ENCODE results near the gene SLC34A1.
"Not testable (repeated sequence)": the region's sequence is repeated elsewhere in the genome, so short reads cannot be mapped to it uniquely, and the experiment has no call there.

The SLC34A1 gene, protein sequence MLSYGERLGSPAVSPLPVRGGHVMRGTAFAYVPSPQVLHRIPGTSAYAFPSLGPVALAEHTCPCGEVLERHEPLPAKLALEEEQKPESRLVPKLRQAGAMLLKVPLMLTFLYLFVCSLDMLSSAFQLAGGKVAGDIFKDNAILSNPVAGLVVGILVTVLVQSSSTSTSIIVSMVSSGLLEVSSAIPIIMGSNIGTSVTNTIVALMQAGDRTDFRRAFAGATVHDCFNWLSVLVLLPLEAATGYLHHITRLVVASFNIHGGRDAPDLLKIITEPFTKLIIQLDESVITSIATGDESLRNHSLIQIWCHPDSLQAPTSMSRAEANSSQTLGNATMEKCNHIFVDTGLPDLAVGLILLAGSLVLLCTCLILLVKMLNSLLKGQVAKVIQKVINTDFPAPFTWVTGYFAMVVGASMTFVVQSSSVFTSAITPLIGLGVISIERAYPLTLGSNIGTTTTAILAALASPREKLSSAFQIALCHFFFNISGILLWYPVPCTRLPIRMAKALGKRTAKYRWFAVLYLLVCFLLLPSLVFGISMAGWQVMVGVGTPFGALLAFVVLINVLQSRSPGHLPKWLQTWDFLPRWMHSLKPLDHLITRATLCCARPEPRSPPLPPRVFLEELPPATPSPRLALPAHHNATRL

DNA sequence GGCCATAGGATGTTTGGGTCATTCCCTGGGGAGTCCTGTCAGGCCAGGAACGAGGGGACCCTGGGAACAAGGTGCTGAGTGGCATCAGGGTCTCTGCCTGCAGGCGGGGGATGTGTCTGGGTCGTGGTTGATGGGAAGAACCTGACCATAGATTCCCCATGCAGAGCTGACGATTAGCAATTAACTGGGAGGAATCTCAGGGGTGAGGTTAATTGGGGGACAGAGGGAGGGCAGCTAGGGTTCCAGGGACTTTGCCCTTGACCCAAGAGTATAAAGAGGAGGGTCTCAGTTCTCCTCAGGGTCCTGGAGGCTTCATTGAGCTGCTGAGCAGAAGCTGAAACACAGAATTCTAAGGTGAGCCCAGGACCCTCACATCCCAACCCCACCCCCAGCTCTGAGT lies at the start of gene SLC34A1:
Gene SLC34A1 (plus strand): TSS at position 301 of the 400 bp plus-strand sequence. CDS start 1,308 bp downstream, outside the sequence.
- no peak for DNase-seq (ENCODE audit: low read depth in 2 of 2, low spot score in 1 of 2)

DNA sequence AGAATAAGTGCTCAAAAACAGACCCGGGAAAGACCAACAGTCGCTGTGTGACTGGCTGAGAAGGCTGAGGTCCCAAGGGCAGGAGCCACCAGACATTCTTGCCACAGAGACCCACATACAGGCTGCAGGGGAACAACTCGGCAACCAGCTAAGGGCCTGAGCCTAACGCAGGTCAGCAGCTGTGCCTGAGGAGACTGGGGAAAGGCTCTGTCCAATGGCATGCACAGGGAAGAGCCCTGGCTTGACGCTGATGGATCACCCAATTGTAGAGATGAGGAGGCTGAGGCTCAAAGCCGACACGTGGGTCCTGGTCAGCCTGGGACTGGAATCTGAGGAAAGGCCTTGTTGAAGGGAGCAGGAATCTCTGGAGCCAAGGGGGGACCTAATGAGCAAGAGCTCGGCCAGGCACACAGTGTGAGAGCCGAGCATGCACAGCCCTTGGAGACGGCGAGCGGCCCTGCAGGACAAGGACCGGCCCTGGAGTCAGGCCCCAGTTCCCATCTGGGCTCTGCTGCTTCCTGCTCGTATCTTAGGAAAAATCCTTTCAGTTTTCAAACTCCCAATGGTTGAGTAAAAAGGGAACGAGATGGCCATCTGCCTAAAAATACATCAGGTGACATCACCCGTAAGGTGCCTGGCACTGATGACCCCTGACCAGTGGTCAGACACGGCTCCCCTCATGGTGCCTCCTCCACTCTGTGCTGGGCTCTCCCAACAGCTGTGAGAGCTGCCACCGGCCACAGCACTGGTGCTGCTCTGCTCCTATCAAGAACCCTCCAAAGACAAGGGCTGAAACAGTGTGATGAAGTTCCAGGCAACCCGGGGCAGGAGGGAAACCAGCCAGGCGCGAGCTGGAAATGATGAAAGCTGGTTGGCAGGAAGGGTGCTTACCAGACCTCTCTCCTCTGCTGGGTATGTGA lies 49.2 kb upstream of the SLC34A1 start:
- DNase-seq (ENCODE audit: low read depth in 2 of 2, low spot score in 1 of 2) = no peak

DNA sequence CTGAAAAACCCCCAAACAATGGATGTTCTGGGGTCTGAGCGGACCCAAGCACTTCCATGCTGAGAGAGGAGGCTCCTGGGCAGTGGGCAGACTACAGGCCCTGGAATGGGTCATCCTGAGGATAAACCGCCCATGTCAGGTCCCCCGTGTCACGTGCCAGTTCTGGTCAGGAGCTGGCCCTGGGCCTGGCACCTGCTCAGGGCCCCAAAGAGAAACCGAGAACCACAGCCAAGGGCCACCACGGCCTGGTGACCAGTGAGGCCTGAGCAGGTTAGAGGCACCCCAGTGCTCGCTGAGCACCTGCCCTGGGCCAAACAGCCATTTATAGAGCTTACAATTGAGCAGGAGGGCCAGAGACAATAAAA lies 48.6 kb upstream of the SLC34A1 start:
- no peak for DNase-seq (ENCODE audit: low read depth in 2 of 2, low spot score in 1 of 2)

DNA sequence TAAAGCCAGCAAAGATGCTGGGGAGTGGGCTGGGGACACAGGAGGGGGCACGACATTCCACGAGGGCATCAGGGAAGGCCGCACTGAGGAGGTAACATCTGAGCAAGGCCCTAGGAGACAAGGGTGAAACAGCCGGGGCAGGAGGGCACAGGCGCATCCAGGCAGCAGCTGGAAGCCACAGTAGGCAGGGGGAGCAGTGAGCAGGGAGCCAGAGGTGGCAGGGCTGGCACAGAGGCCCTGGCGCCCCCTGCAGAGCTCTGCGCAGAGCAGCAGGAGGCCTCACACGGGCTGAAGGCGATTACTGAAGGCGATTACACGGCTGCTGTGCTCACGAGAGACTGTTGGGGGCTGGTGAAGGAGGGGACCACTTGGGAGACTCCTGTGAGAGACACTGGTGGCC lies 48.1 kb upstream of the SLC34A1 start:
- DNase-seq (ENCODE audit: low read depth in 2 of 2, low spot score in 1 of 2) = no peak

DNA sequence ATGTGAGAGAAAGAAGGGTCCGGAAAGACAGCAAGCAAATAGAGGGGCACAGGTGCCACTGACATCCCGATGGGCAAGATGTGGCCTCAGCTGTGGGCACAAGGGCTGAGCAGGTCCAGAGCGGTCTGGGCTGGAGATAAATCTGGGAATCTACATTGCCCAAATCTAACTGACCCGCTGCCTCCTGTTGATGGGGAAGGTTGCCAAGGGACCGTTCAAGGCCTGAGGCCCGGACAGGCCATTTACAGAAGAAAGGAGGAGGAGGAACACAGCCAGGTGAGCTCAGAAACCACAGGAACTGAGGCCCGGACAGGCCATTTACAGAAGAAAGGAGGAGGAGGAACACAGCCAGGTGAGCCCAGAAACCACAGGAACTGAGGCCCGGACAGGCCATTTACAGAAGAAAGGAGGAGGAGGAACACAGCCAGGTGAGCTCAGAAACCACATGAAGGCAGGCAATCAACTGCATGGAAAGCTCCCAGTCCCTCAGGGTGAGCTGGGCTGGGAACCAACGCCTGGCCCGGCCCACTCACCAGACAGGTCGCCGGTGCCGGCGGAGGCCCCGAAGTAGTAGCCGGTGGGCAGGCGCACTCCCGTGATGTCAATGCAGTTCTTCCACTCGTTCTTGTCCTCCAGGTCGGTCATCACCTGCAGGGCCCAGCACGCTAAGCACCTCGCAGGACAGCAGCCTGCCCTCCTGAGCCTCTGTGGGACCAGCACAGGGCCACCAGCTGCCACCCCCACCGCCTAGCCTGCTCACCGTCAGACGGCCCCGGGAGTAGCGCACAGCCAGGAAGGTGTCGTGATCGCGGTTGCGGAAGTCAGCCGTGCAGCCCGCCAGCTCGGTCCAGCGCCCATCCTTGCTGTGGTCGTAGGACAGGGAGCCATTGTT lies 47.4 kb upstream of the SLC34A1 start:
- no peak for DNase-seq (ENCODE audit: low read depth in 2 of 2, low spot score in 1 of 2)

DNA sequence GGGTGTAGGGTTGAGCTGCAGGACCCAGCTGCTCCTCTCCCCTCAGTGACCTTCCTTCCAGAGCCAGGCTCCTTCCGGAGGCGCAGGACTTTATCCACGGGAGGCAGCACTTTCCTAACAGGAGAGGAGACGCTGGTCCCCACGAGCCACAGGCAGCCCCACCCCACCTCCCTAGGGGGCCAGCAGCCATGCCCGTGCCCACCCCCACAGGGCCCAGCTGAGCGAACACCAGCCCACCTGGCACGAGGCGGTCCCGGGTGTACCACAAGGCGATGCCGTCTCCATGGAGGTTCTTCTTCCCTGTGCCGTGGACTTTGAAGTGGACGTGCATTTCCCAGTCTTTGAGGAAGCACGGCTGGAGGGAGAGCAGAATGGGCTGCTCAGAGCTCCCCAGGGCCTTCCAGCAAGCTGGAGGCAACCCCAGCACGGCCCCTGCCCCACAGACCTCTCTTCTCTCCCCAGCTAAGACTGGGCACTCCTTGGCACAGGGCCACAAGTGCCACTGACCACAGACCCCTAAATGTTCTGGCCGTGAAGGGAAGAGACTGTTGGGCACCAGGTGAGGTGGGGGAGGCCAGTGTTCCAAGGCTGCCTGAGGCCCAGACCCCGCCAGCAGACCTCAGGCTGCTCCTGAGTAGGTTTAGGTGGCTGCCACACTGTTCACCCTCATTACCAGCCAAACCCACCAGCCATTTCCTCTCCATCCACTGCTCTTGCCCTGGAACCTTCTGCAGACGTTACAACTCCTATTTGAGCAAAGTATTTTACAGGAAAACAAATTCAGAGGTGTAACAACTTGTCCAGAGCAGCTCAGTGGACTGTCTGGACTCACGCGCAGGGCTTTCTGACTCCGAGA lies 45.8 kb upstream of the SLC34A1 start:
- DNase-seq (ENCODE audit: low read depth in 2 of 2, low spot score in 1 of 2) = no peak

DNA sequence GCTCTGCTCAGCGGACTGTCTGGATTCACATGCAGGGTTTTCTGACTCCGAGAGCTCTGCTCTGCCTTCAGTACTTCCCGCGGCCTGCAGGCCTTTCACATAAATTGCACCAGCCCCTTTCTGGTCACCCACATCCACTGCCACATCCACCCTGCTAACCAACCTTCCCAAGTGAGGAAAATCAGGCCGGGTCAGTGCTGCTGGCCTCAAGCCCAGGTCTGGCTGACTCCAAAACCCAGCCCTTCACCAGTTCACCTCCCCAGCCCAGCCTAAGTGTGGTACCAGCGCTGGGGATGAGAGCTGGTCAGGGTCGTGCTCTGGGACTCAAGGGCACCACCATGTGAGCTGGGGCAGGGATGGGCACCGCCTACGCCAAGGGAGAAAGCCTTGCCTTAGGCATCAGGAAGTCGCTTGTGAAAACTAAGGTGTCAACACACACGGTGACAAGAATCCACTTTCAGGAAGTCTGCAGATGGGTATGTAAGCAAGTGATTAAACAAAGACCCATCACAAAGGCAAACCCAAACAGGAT lies 45.1 kb upstream of the SLC34A1 start:
- DNase-seq (ENCODE audit: low read depth in 2 of 2, low spot score in 1 of 2) = no peak

DNA sequence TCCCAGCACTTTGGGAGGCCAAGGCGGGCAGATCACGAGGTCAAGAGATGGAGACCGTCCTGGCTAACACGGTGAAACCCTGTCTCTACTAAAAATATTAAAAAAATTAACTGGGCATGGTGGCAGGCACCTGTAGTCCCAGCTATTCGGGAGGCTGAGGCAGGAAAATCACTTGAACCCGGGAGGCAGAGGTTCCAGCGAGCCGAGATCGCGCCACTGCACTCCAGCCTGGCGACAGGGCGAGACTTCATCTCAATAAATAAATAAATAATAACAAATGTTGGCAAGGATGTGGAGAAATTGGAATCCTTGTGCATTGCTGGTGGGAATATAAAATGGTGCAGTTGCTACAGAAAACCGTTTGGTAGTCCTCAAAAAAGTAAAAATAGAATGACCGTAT lies 41.2 kb upstream of the SLC34A1 start:
- DNase-seq (ENCODE audit: low read depth in 2 of 2, low spot score in 1 of 2) = not testable (repeated sequence)

DNA sequence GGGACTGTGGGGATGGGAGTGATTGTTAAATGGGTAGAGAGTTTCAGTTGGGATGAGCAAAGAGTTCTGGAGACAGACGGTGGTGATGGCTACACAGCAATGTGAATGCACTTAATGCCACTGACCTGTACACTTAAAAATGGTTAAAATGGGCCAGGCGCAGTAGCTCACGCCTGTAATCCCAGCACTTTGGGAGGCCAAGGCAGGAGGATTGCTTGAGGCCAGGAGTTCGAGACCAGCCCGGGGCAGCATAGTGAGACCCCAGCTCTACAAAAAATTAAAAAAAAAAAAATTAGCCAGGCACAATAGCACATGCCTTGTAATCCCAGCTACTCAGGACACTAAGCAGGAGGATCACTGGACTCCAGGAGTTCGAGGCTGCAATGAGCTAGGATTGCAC lies 40.5 kb upstream of the SLC34A1 start:
- DNase-seq (ENCODE audit: low read depth in 2 of 2, low spot score in 1 of 2) = no peak

DNA sequence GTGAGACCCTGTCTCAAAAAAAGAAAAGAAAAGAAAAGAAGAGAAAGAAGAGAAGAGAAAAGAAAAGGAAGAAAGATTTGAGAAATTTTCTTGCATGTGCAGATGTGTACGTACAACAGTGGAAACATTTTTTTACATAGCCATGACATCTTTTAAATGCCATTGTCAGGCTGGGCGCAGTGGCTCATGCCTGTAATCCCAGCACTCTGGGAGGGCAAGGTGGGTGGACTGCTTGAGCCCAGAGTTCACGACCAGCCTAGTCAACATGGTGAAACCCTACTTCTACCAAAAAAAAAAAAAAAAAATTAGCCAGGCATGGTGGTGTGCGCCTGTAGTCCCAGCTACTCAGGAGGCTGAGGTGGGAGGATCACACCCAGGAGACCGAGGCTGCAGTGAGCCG lies 39.3 kb upstream of the SLC34A1 start:
- DNase-seq (ENCODE audit: low read depth in 2 of 2, low spot score in 1 of 2) = no peak

DNA sequence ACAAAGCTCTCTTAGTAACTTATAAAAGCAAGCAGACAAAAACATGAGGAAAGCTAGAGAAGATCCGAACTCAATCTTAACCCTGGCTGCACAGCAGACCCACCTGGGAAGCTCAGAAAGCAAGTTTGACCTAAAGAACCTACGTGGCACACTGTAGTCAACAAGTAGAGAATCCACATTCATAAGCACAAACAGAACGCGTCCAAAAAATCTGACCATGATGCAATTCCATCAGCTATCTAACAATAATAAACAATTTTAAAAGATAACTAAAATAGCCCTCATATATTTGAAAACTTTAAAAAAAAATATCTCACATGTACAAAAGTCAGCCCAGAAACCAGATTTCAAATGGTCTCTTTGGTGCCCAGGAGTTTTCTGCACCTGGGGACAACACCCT lies 37.4 kb upstream of the SLC34A1 start:
- no peak for DNase-seq (ENCODE audit: low read depth in 2 of 2, low spot score in 1 of 2)

DNA sequence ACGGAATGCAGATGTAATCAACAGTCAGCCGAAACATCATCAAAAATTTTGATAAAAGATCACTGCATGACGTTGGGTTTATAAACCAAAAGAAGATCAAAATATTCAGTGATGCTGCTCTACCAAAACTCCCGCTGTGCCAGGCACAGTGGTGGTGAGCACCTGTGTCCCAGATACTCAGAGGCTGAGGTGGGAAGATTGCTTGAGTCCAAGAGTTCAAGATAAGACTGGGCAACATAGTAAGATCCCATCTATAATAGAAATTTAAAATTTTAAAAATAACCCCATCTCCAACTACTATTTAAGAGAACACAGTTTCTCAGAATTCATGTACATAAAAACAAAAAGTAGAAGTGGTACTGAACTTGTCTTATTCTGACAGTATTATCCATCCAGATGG lies 36.5 kb upstream of the SLC34A1 start:
- no peak for DNase-seq (ENCODE audit: low read depth in 2 of 2, low spot score in 1 of 2)

DNA sequence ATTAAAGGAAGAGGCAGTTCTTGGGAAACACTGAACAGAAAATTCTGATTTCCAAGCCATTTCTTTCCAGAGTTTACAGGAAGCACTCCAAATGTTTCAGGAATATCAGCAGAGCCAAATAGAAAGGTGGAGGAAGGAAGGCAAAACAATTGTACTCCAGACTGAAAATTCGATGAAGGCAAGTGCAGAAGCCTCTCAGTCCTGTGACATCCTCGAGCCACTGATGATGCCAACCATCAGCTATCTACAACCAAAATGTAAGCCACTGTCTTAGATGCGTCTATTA lies 34.9 kb upstream of the SLC34A1 start:
- DNase-seq (ENCODE audit: low read depth in 2 of 2, low spot score in 1 of 2) = no peak

DNA sequence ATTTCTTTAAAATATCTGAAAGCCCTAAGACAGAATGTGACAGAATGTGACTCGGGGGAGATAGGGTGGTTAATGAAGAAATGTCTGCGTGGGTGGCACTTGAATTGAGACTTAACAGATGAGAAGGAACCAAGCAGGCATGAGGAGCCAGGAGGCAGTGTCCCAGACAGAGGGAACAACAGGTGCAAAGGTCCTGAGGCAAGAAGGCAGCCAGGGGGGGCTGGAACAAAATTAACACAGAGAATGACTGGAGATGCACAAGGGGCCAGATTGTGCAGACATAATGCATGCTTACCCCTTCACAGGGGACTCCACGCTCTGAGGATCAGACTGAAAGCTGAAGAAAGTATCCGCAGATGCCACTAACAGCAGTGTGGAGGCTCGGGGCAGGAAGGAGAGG lies 34.5 kb upstream of the SLC34A1 start:
- no peak for DNase-seq (ENCODE audit: low read depth in 2 of 2, low spot score in 1 of 2)

DNA sequence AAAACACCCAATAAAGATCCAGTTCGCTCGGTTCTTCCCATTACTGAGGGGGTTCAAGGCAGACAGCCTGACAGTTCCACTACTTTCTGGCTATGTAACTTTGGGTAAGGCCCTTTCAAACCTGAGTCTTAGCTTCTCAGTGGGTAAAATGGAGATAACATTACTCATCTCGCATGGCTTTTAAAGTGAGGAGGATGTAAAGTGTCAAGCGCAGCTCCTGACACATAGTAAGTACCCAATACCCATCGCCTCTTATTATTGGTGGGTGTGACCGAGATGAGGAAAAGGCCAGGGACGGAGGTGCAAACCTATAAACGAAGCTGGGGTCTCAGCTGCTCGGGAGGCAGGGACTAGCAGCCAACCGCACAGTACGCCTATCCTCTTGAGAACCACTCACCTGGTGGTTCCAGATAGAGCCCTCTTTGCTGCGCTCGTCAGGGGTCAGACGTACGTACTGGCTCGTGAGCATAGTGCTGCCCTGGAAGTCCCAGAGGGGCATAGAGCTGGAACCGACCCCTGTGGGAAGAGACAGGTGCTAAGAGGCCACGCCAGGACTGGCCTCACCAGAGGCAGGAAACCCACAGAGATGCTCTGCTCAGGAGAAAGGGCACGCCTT lies 33.4 kb upstream of the SLC34A1 start:
- DNase-seq (ENCODE audit: low read depth in 2 of 2, low spot score in 1 of 2) = no peak

DNA sequence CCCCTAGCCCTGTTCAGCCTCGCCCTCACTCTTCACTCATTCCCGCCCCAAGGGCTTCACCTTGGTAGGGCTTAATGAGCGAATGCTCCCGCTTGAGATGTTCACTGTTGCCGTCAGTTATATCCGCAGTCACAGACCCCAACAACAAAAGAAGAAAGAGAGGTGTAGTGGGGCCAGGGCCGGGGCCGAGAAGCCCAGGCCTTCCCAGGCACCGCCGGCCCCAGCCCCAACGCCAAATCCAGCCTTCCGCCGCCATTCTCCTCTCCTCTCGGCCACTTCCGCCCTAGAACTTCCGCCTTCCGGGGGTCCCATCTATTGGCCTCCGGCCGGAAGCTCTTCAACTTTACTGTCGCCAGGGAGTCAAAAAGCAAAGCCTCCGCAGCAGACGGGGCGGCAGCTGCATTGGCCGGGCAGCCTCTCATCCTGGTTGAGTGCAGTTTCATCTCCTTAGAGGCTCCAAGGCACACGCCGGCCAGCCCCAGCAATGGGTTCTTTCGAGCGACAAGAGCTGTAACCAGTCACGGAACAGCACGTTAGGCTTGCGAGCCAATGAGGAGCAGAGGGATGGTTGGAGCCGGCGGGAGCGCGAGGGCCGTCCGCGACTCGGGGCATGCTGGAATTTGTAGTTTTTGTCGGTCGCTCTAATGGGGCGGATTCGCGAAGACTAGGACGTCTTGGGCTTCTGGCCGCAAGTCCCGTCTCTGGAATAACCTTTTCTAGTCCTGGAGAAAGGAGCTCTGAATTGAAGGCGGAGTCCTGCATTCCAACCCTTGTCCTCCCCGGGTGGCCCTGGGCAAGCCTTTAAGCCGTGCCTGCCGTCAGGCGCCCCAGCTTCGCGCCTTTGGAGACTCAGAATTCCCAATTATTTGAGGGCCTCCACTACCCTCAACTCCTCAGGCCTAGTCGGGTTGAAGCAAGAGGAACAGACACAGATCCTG lies 32.6 kb upstream of the SLC34A1 start, which contains the start of gene LMAN2:
Gene LMAN2 (minus strand): TSS at position 277 of the 938 bp plus-strand sequence. CDS start 21 bp downstream, at position 256.
- DNase-seq (ENCODE audit: low read depth in 2 of 2, low spot score in 1 of 2) = peak; percentile 74 to 80

DNA sequence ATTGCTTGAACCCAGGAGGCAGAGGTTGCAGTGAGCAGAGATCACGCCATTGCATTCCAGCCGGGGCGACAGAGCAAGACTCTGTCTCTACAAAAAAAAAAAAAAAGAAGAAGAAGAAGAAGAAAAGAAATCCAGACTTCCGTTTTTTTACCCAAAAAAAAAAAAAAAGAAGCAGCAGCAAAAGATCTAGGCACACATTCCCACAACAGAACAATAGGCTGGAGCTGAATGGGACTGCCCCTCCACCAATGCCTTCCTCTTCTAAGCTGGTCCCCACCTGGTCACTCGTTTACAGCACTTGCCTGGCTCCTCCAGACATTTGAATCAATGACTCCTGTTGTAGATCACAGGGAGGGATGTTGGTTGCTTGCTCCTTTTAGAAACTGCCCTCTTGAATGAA lies 31.1 kb upstream of the SLC34A1 start:
- no peak for DNase-seq (ENCODE audit: low read depth in 2 of 2, low spot score in 1 of 2)

DNA sequence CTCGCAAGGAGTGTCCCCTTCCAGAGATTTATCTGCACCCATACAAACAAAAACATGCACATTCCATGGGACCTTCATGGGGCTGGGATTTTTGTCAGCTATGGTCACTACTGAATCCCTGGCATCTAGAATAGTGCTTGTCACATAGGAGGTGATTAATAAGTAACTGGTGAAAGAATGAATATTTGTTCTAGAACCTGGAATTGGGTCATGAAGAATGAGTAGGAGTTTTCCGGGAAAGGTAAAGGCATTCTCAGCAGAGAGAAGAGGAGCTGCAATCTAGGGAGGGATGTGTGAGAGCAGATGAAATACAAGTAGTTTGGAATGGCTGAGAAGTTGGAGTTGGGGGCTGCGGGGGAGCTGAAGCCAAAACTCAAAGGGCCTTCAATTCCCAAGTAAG lies 30.0 kb upstream of the SLC34A1 start:
- no peak for DNase-seq (ENCODE audit: low read depth in 2 of 2, low spot score in 1 of 2)
